Fibroblast of lung (primary cell): Measurements from ENCODE around the gene COL5A2. TPM values are rescaled to one million over a fixed set of nuclear protein-coding genes. Genes with fewer than 3 reads are reported as not detected.

Source experiments
- DNase-seq, 2 donors: peaks; one replicate each; pipeline versions ENCODE4 v3.0.0 to v3.0.0-alpha.2; 2010; ENCODE audit warnings: low read depth in 2 of 2
- H2AFZ ChIP-seq: 2 replicates; pipeline ENCODE4 v1.5.1; 2012; ENCODE audit warnings: low read length, control low read depth, inconsistent platforms
- H3K27ac ChIP-seq: 2 replicates; pipeline ENCODE4 v1.5.1; 2011; ENCODE audit warnings: low read length, control low read depth; ENCODE audit not compliant: insufficient read depth
- H3K27me3 ChIP-seq: 2 replicates; pipeline ENCODE4 v1.5.1; 2011; ENCODE audit warnings: mild to moderate bottlenecking, low read length; ENCODE audit not compliant: control insufficient read depth, insufficient read depth
- H3K36me3 ChIP-seq: 2 replicates; pipeline ENCODE4 v1.5.1; 2011; ENCODE audit warnings: low read length; ENCODE audit not compliant: control insufficient read depth, insufficient read depth
- H3K4me1 ChIP-seq: 2 replicates; pipeline ENCODE4 v1.5.1; 2011; ENCODE audit warnings: low read length; ENCODE audit not compliant: control insufficient read depth, insufficient read depth; ENCODE audit errors: extremely low read depth
- H3K4me2 ChIP-seq: 2 replicates; pipeline ENCODE4 v1.5.1; 2011; ENCODE audit warnings: low read length, control low read depth; ENCODE audit not compliant: insufficient read depth; ENCODE audit errors: extremely low read depth
- H3K4me3 ChIP-seq, 4 experiments: fragments of 200-600 bp in 1 of 4; sonication (generic) in 1 of 4; replicated peaks in 1 of 4; 2 replicates each; pipeline ENCODE4 v1.5.1; 2011 to 2016; ENCODE audit warnings: low read length in 4 of 4, low read depth in 3 of 4, mild to moderate bottlenecking in 3 of 4, control low read depth in 2 of 4, inconsistent platforms in 1 of 4, mixed read lengths in 1 of 4; ENCODE audit not compliant: insufficient read depth in 1 of 4; ENCODE audit errors: control extremely low read depth in 1 of 4
- H3K79me2 ChIP-seq: 2 replicates; pipeline ENCODE4 v1.5.1; 2012; ENCODE audit warnings: mild to moderate bottlenecking, low read length, inconsistent platforms; ENCODE audit not compliant: control insufficient read depth, insufficient read depth
- H3K9ac ChIP-seq: 2 replicates; pipeline ENCODE4 v1.5.1; 2011; ENCODE audit warnings: mild to moderate bottlenecking, low read length, control low read depth; ENCODE audit not compliant: insufficient read depth
- H3K9me3 ChIP-seq: 2 replicates; pipeline ENCODE4 v1.5.1; 2012; ENCODE audit warnings: low read depth, low read length; ENCODE audit not compliant: control insufficient read depth, insufficient read depth
- H4K20me1 ChIP-seq: 2 replicates; pipeline ENCODE4 v1.5.1; 2011; ENCODE audit warnings: low read length; ENCODE audit not compliant: control insufficient read depth, insufficient read depth; ENCODE audit errors: extremely low read depth
- CTCF ChIP-seq, 2 donors: IDR thresholded peaks in 1 of 2; conservative IDR thresholded peaks in 1 of 2; 1 replicate in 1 of 2; 2 replicates in 1 of 2; pipeline ENCODE4 v1.5.1; 2011 to 2012; ENCODE audit warnings: low read length in 2 of 2, control low read depth in 1 of 2, inconsistent platforms in 1 of 2, low read depth in 1 of 2, mild to moderate bottlenecking in 1 of 2
- EZH2 ChIP-seq: IDR thresholded peaks from 2 replicates; pipeline ENCODE4 v1.5.1; 2012; ENCODE audit warnings: low read length, control low read depth, mild to moderate bottlenecking; ENCODE audit errors: missing control alignments
- polyA plus RNA-seq, 2 donors: library from polyadenylated mRNA; depleted of rRNA in 1 of 2; stranded (reverse) in 1 of 2; unstranded in 1 of 2; fragments of >200 nt; gene quantifications; 2 replicates each; pipeline ENCODE4 v1.2.1, GENCODE V29; 2011 to 2012; ENCODE audit warnings: missing spikeins in 1 of 2
- total RNA-seq: library from RNA; depleted of rRNA; stranded (reverse); fragments of >200 nt; gene quantifications from 2 replicates; pipeline ENCODE4 v1.2.1, GENCODE V29; 2014

Gene COL5A2
- total and polyA plus RNA-seq, 2 donors (not counting 1 experiment from before 2014, with no cell fraction given), result 253 to 353 TPM

- H4K20me1 ChIP-seq, result no peaks in the 10 kb centered on the region
- H2AFZ ChIP-seq, result no peak overlapping the region
- H3K27ac ChIP-seq, result no peak overlapping the region
- H3K9me3 ChIP-seq, result no peaks in the 10 kb centered on the region
- no peak overlapping the region for H3K4me2 ChIP-seq
- no peak overlapping the region for H3K9ac ChIP-seq
- no peaks in the 10 kb centered on the region for H3K27me3 ChIP-seq
- DNase-seq, result no peak
- no peaks in the 10 kb centered on the region for H3K4me1 ChIP-seq
- H3K4me3 ChIP-seq, result no peak overlapping the region
- no peak for TF ChIP-seq CTCF (conservative IDR thresholded peaks at IDR 0.05 in 1 of 2, IDR thresholded peaks at IDR 0.05 in 1 of 2; ENCODE audit: low read depth in 1 of 2, low read length in 2 of 2)
- TF ChIP-seq EZH2, result no peak
- peaks cover 25% of the 10 kb centered on the region for H3K36me3 ChIP-seq
- no peaks in the 10 kb centered on the region for H3K79me2 ChIP-seq
Measured at GRCh38 chr2:189008555-189009262, 170.9 kb downstream of the COL5A2 start.

- H4K20me1 ChIP-seq, result no peaks in the 10 kb centered on the region
- no peak overlapping the region for H3K27ac ChIP-seq
- no peak overlapping the region for H3K4me3 ChIP-seq
- no peaks in the 10 kb centered on the region for H3K9me3 ChIP-seq
- DNase-seq, result peak; percentile 52 to 81
- TF ChIP-seq EZH2 (no peak), CTCF (conservative IDR thresholded peaks at IDR 0.05 in 1 of 2, IDR thresholded peaks at IDR 0.05 in 1 of 2; ENCODE audit: low read depth in 1 of 2, low read length in 2 of 2) (no peak)
- H3K4me2 ChIP-seq, result no peak overlapping the region
- H3K4me1 ChIP-seq, result no peaks in the 10 kb centered on the region
- H3K27me3 ChIP-seq, result no peaks in the 10 kb centered on the region
- no peaks in the 10 kb centered on the region for H3K79me2 ChIP-seq
- no peak overlapping the region for H2AFZ ChIP-seq
- peaks cover 20% of the 10 kb centered on the region for H3K36me3 ChIP-seq
- H3K9ac ChIP-seq, result no peak overlapping the region
Measured at GRCh38 chr2:189002079-189002478, 177.5 kb downstream of the COL5A2 start.

DNA sequence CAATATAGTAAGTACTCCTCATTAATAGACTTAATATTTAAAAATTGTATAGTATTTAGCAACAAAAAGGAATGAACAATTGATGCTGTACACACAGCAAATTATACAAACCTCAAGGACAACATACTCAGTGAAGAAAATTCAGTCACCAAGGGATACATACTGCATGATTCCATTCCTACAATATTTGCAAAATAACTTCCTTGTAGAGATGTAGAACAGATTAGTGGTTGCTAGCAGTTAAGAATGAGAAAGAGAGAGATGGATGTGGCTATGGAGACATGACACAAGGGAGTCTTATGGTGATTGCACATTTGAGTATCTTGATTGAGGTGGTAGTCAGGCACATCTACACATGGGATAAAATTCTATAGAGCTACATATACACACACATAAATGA lies 179.3 kb downstream of the COL5A2 start:
- Histone ChIP-seq H2AFZ (no peak overlapping the region), H3K4me3 (no peak overlapping the region), H3K9me3 (no peaks in the 10 kb centered on the region), H3K9ac (no peak overlapping the region), H4K20me1 (no peaks in the 10 kb centered on the region), H3K27ac (no peak overlapping the region), H3K4me2 (no peak overlapping the region), H3K27me3 (no peaks in the 10 kb centered on the region), H3K4me1 (no peaks in the 10 kb centered on the region), H3K79me2 (no peaks in the 10 kb centered on the region), H3K36me3 (peaks cover 22% of the 10 kb centered on the region)
- no peak for DNase-seq
- TF ChIP-seq EZH2, result no peak
- TF ChIP-seq CTCF (conservative IDR thresholded peaks at IDR 0.05 in 1 of 2, IDR thresholded peaks at IDR 0.05 in 1 of 2; ENCODE audit: low read depth in 1 of 2, low read length in 2 of 2), result no peak
